ENCODE measurements around the gene KLHL1.

DNA sequence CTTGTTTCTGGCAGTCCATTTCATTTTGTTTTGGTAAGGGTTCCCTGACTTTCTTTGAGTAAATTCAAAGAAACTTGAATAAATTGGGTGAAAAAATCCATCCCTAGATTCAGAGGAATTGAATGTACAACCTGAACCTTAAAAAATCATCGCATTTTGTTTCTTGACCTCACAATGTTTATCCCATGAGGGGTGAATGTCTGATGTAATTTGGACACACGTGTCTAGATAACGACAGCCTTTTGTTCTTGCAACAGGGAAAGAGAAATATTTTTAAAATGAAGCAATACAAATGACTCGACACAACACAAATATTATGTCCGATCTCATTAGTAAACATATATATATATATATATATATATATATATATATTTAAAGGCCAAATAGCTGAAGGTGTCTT is 453.9 kb downstream of the KLHL1 start:
- TF ChIP-seq CTCF (IDR thresholded peaks at IDR 0.05) (no peak), POLR2A (IDR thresholded peaks at IDR 0.05) (no peak)

Data from lower leg skin (tissue), 3 donors.